ENCODE results near the gene WIF1.

WIF1 gene

GRCh38 chr12:65121049-65121955, at the start of gene WIF1:
TSS of gene WIF1 (minus strand) at chr12:65121305. CDS start at chr12:65121191, 114 bp downstream.
- no peaks in the 10 kb centered on the region for H3K9me3 ChIP-seq (ENCODE audit: control insufficient read depth, insufficient read depth, low read depth, low read length)
- no peaks in the 10 kb centered on the region for H3K4me1 ChIP-seq (ENCODE audit: control insufficient read depth, insufficient read depth, low read length)
- no peaks in the 10 kb centered on the region for H3K36me3 ChIP-seq (ENCODE audit: control insufficient read depth, insufficient read depth, low read length)
- no peak within 1 kb of the TSS for H3K27ac ChIP-seq (ENCODE audit: low read depth, low read length)
- H3K9ac ChIP-seq (ENCODE audit: low read length) = no peak within 1 kb of the TSS
- H3K27me3 ChIP-seq (ENCODE audit: control insufficient read depth, insufficient read depth, low read length) = peaks cover 72% of the 10 kb centered on the region
- peak within 1 kb of the TSS; percentile 52 for H3K4me3 ChIP-seq (ENCODE audit: low read depth, low read length)

GRCh38 chr12:65170209-65170881, 49.2 kb upstream of the WIF1 start:
- peaks cover 12% of the 10 kb centered on the region; the same call in 1 of the 2 replicates for H3K36me3 ChIP-seq (ENCODE audit: control insufficient read depth, insufficient read depth, low read length)
- H3K4me3 ChIP-seq (ENCODE audit: low read depth, low read length) = peak overlapping the region; percentile 98
- H3K4me1 ChIP-seq (ENCODE audit: control insufficient read depth, insufficient read depth, low read length) = peaks cover 14% of the 10 kb centered on the region
- peak overlapping the region; percentile 96 for H3K27ac ChIP-seq (ENCODE audit: low read depth, low read length)
- H3K27me3 ChIP-seq (ENCODE audit: control insufficient read depth, insufficient read depth, low read length) = peaks cover 16% of the 10 kb centered on the region
- H3K9ac ChIP-seq (ENCODE audit: low read length) = peak overlapping the region; percentile 94
- H3K9me3 ChIP-seq (ENCODE audit: control insufficient read depth, insufficient read depth, low read depth, low read length) = no peaks in the 10 kb centered on the region

- Histone ChIP-seq H3K27ac (ENCODE audit: low read depth, low read length) (peak within 1 kb of the TSS; percentile 96), H3K9me3 (ENCODE audit: control insufficient read depth, insufficient read depth, low read depth, low read length) (no peaks in the 10 kb centered on the region), H3K4me3 (ENCODE audit: low read depth, low read length) (peak within 1 kb of the TSS; percentile 98), H3K27me3 (ENCODE audit: control insufficient read depth, insufficient read depth, low read length) (peaks cover 16% of the 10 kb centered on the region), H3K36me3 (ENCODE audit: control insufficient read depth, insufficient read depth, low read length) (0 out of 2 replicates have a peak, but pooled peaks cover 5% of the 10 kb centered on the region), H3K9ac (ENCODE audit: low read length) (peak within 1 kb of the TSS; percentile 94), H3K4me1 (ENCODE audit: control insufficient read depth, insufficient read depth, low read length) (peaks cover 14% of the 10 kb centered on the region)
Measured at GRCh38 chr12:65169320-65170208, 48.5 kb upstream of the WIF1 start, which contains the start of gene LEMD3. TSS of gene LEMD3 (plus strand) at chr12:65169583. CDS start at chr12:65169597, 14 bp downstream.

- Histone ChIP-seq H3K9ac (ENCODE audit: low read length) (peak overlapping the region; percentile 94), H3K9me3 (ENCODE audit: control insufficient read depth, insufficient read depth, low read depth, low read length) (no peaks in the 10 kb centered on the region), H3K27me3 (ENCODE audit: control insufficient read depth, insufficient read depth, low read length) (peaks cover 16% of the 10 kb centered on the region), H3K27ac (ENCODE audit: low read depth, low read length) (no peak overlapping the region), H3K36me3 (ENCODE audit: control insufficient read depth, insufficient read depth, low read length) (no peaks in the 10 kb centered on the region), H3K4me3 (ENCODE audit: low read depth, low read length) (peak overlapping the region; percentile 98), H3K4me1 (ENCODE audit: control insufficient read depth, insufficient read depth, low read length) (peaks cover 14% of the 10 kb centered on the region)
Measured at GRCh38 chr12:65168681-65169319, 47.7 kb upstream of the WIF1 start.

- no peaks in the 10 kb centered on the region for H3K36me3 ChIP-seq (ENCODE audit: control insufficient read depth, insufficient read depth, low read length)
Measured at GRCh38 chr12:65164774-65165173, 43.7 kb upstream of the WIF1 start.

GRCh38 chr12:65164244-65164643, 43.1 kb upstream of the WIF1 start:
- no peaks in the 10 kb centered on the region for H3K36me3 ChIP-seq (ENCODE audit: control insufficient read depth, insufficient read depth, low read length)
- no peak overlapping the region for H3K27ac ChIP-seq (ENCODE audit: low read depth, low read length)
- no peaks in the 10 kb centered on the region for H3K9me3 ChIP-seq (ENCODE audit: control insufficient read depth, insufficient read depth, low read depth, low read length)
- no peaks in the 10 kb centered on the region for H3K4me1 ChIP-seq (ENCODE audit: control insufficient read depth, insufficient read depth, low read length)
- peaks cover 32% of the 10 kb centered on the region for H3K27me3 ChIP-seq (ENCODE audit: control insufficient read depth, insufficient read depth, low read length)
- H3K9ac ChIP-seq (ENCODE audit: low read length) = no peak overlapping the region
- H3K4me3 ChIP-seq (ENCODE audit: low read depth, low read length) = no peak overlapping the region

More at GRCh38 chr12:65164774-65165173, 43.7 kb upstream of the WIF1 start:
- H3K9ac ChIP-seq (ENCODE audit: low read length) = no peak overlapping the region
- H3K9me3 ChIP-seq (ENCODE audit: control insufficient read depth, insufficient read depth, low read depth, low read length) = no peaks in the 10 kb centered on the region
- no peak overlapping the region for H3K4me3 ChIP-seq (ENCODE audit: low read depth, low read length)
- peaks cover 29% of the 10 kb centered on the region for H3K27me3 ChIP-seq (ENCODE audit: control insufficient read depth, insufficient read depth, low read length)
- no peak overlapping the region for H3K27ac ChIP-seq (ENCODE audit: low read depth, low read length)
- no peaks in the 10 kb centered on the region for H3K4me1 ChIP-seq (ENCODE audit: control insufficient read depth, insufficient read depth, low read length)

GRCh38 chr12:65162609-65163008, 41.5 kb upstream of the WIF1 start:
- Histone ChIP-seq H3K27me3 (ENCODE audit: control insufficient read depth, insufficient read depth, low read length) (peaks cover 24% of the 10 kb centered on the region), H3K36me3 (ENCODE audit: control insufficient read depth, insufficient read depth, low read length) (no peaks in the 10 kb centered on the region), H3K4me1 (ENCODE audit: control insufficient read depth, insufficient read depth, low read length) (no peaks in the 10 kb centered on the region), H3K4me3 (ENCODE audit: low read depth, low read length) (no peak overlapping the region), H3K27ac (ENCODE audit: low read depth, low read length) (no peak overlapping the region), H3K9ac (ENCODE audit: low read length) (no peak overlapping the region), H3K9me3 (ENCODE audit: control insufficient read depth, insufficient read depth, low read depth, low read length) (no peaks in the 10 kb centered on the region)

- Histone ChIP-seq H3K36me3 (ENCODE audit: control insufficient read depth, insufficient read depth, low read length) (no peaks in the 10 kb centered on the region), H3K4me3 (ENCODE audit: low read depth, low read length) (no peak overlapping the region), H3K9me3 (ENCODE audit: control insufficient read depth, insufficient read depth, low read depth, low read length) (no peaks in the 10 kb centered on the region), H3K9ac (ENCODE audit: low read length) (no peak overlapping the region), H3K27ac (ENCODE audit: low read depth, low read length) (no peak overlapping the region), H3K27me3 (ENCODE audit: control insufficient read depth, insufficient read depth, low read length) (peaks cover 16% of the 10 kb centered on the region), H3K4me1 (ENCODE audit: control insufficient read depth, insufficient read depth, low read length) (no peaks in the 10 kb centered on the region)
Measured at GRCh38 chr12:65157091-65157490, 36.0 kb upstream of the WIF1 start.

- Histone ChIP-seq H3K4me1 (ENCODE audit: control insufficient read depth, insufficient read depth, low read length) (no peaks in the 10 kb centered on the region), H3K4me3 (ENCODE audit: low read depth, low read length) (no peak overlapping the region), H3K27ac (ENCODE audit: low read depth, low read length) (no peak overlapping the region), H3K9ac (ENCODE audit: low read length) (no peak overlapping the region), H3K9me3 (ENCODE audit: control insufficient read depth, insufficient read depth, low read depth, low read length) (no peaks in the 10 kb centered on the region), H3K36me3 (ENCODE audit: control insufficient read depth, insufficient read depth, low read length) (no peaks in the 10 kb centered on the region), H3K27me3 (ENCODE audit: control insufficient read depth, insufficient read depth, low read length) (peaks cover 11% of the 10 kb centered on the region)
Measured at GRCh38 chr12:65156366-65156841, 35.3 kb upstream of the WIF1 start.

- H3K36me3 ChIP-seq (ENCODE audit: control insufficient read depth, insufficient read depth, low read length) = no peaks in the 10 kb centered on the region
- H3K4me3 ChIP-seq (ENCODE audit: low read depth, low read length) = no peak overlapping the region
- no peaks in the 10 kb centered on the region for H3K4me1 ChIP-seq (ENCODE audit: control insufficient read depth, insufficient read depth, low read length)
- no peak overlapping the region for H3K9ac ChIP-seq (ENCODE audit: low read length)
- no peaks in the 10 kb centered on the region for H3K9me3 ChIP-seq (ENCODE audit: control insufficient read depth, insufficient read depth, low read depth, low read length)
- H3K27me3 ChIP-seq (ENCODE audit: control insufficient read depth, insufficient read depth, low read length) = peaks cover 11% of the 10 kb centered on the region
- H3K27ac ChIP-seq (ENCODE audit: low read depth, low read length) = no peak overlapping the region
Measured at GRCh38 chr12:65155784-65156183, 34.7 kb upstream of the WIF1 start.

Measured in HUES6 (cell line).